GM13977 (cell line): ENCODE measurements around the gene PDP2.

ENCODE experiments used
- DNase-seq: peaks from one replicate; pipeline ENCODE4 v3.0.0; 2012; ENCODE audit warnings: low spot score
- in situ Hi-C: fragments of 300-500 bp; cut with MboI; formaldehyde crosslinking; loops from one replicate; pipeline ENCODE4 v1.12.0; 2022; ENCODE audit warnings: low sequenced_read_pairs, low pct_unique_long_range_greater_than_20kb, mixed read lengths, inconsistent platforms; ENCODE audit not compliant: unreplicated experiment
- TF ChIP-seq, protein P1 (sequence below): IDR thresholded peaks from 2 replicates; pipeline ENCODE4 v1.5.1; 2012; ENCODE audit warnings: mild to moderate bottlenecking, control low read depth; ENCODE audit not compliant: insufficient read depth; ENCODE audit errors: extremely low read depth, missing control alignments

The PDP2 gene, protein sequence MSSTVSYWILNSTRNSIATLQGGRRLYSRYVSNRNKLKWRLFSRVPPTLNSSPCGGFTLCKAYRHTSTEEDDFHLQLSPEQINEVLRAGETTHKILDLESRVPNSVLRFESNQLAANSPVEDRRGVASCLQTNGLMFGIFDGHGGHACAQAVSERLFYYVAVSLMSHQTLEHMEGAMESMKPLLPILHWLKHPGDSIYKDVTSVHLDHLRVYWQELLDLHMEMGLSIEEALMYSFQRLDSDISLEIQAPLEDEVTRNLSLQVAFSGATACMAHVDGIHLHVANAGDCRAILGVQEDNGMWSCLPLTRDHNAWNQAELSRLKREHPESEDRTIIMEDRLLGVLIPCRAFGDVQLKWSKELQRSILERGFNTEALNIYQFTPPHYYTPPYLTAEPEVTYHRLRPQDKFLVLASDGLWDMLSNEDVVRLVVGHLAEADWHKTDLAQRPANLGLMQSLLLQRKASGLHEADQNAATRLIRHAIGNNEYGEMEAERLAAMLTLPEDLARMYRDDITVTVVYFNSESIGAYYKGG

DNA sequence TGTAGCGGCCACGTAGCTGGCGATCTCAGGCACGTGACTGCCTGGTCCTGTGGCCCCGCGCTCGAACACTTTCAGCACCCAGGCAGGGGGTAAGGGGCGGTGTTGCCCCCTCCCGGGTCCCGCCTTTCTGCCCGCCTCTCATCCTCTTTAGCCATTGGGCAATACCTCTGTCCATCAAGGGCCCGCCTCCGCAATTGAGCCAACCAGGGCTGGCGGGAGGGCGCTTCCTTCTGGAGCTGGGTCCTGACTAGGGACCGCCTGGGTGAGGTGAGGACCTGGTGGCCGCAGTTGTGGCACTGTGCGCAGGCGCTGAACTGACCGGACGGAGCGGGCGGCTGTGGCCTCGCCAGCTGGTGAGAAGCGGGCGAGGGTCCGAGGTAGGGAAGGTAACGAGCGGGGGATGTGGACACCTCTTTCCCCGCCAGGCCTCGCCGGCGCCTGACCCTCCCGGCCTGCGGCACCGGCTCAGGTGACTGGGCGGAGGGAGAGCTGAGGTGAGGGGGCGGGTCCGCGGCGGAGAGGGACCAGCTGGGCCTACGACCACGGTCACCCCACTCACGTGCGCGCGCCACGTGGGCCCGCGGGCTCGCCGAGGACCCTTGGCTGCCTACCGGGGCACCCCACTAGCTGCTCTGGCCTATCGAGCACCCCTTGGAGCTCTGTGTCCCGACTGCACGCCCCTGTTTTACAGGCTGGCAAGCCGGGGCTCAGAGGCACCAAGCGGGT is at the start of gene PDP2:
Gene PDP2, plus strand, starts transcription at position 228 of the 726 bp plus-strand sequence. CDS start 3,770 bp downstream, outside the sequence.
- in situ Hi-C loops, result no loop called here
- DNase-seq, result peak; percentile 93
- TF ChIP-seq, protein P1, sequence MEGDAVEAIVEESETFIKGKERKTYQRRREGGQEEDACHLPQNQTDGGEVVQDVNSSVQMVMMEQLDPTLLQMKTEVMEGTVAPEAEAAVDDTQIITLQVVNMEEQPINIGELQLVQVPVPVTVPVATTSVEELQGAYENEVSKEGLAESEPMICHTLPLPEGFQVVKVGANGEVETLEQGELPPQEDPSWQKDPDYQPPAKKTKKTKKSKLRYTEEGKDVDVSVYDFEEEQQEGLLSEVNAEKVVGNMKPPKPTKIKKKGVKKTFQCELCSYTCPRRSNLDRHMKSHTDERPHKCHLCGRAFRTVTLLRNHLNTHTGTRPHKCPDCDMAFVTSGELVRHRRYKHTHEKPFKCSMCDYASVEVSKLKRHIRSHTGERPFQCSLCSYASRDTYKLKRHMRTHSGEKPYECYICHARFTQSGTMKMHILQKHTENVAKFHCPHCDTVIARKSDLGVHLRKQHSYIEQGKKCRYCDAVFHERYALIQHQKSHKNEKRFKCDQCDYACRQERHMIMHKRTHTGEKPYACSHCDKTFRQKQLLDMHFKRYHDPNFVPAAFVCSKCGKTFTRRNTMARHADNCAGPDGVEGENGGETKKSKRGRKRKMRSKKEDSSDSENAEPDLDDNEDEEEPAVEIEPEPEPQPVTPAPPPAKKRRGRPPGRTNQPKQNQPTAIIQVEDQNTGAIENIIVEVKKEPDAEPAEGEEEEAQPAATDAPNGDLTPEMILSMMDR, result no peak

DNA sequence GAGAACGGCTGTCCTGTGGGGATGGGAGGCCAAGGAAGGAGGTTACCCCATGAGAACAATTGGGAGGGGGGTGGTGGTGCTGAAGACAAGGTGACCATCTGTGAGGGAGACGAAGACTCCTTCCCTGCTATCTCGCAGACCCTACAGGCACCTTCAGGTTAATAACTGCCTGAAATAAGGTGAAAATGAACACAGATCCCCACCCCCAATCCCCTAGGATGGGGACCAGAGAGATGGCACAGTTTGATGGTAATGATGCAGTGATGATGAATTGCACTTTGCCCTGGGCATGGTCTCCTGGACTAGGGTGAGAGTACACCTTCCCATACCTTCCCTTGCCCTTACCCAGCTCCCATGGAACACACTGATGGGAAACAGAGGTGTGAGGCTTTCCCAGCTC is 48.1 kb upstream of the PDP2 start:
- no peak for DNase-seq
- in situ Hi-C loops, result no loop called here

DNA sequence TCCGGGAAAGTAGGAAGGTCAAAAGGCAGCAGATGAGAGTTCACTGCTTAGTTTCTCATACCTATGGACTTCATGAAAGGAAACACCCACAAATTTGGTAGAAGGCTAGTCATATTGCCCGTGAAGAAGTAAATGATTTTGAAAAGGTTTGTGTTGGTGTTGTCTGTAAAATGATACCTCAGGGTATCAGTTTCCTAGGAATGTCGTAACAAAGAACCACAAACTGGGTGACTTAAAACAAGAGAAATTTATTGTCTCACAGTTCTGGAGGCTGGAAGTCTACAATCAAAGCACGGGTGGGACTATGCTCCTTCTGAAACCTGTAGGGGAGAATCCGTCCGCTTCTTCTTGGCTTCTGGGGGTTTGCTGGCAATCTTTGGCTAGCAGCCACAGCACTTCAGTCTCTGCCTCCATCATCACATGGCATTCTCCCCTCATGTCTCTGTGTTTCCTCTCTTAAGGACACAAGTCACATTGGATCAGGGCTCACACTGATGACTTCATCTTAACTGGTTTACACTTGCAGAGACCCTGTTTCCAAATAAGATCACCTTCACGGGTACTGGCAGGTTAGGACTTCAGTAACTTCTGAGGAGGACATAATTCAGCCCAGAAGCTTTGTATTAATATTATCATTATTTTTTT is 47.5 kb upstream of the PDP2 start:
- TF ChIP-seq, protein P1, result no peak
- DNase-seq, result no peak
- in situ Hi-C loops, result no loop called here

More for the DNA sequence above, 48.1 kb upstream of the PDP2 start:
- TF ChIP-seq, protein P1, result no peak

DNA sequence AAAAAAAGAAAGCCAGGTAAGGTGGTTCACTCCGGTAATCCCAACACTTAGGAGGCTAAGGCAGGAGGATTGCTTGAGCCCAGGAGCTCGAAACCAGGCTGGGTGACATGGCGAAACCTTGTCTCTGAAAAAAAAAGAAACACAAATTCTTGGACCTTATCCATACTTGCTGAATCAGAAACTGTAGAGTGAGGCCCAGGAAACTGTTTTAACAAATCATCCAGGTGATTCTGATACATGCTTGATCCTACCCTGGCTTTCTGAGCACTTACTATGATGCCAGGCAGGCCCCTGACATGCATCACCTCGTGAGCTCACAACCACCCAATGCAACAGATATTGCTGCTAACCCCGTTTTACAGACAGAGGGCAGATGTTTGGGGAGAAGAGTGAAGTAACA is 45.6 kb upstream of the PDP2 start:
- in situ Hi-C loops, result no loop called here
- no peak for DNase-seq

DNA sequence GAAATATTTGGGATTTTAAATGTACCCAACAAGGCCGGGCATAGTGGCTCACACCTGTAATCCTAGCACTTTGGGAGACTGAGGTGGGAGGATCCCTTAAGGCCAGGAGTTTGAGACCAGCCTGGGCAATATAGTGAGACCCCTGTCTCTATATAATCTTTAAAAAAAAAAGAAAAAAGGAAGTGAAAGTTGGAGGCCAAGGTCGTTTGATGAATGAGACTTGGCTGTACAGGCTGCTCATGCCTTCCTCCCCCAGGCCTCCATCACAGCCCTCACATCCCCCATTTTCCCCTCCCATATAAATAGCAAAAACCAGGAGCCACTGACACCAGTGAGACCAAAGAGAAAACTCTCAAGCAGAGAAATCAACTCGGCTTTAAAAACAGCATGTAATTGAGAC is 39.4 kb upstream of the PDP2 start:
- TF ChIP-seq, protein P1, result no peak
- DNase-seq, result no peak
- in situ Hi-C loops, result no loop called here

More for the DNA sequence above, 45.6 kb upstream of the PDP2 start:
- TF ChIP-seq, protein P1, result no peak

DNA sequence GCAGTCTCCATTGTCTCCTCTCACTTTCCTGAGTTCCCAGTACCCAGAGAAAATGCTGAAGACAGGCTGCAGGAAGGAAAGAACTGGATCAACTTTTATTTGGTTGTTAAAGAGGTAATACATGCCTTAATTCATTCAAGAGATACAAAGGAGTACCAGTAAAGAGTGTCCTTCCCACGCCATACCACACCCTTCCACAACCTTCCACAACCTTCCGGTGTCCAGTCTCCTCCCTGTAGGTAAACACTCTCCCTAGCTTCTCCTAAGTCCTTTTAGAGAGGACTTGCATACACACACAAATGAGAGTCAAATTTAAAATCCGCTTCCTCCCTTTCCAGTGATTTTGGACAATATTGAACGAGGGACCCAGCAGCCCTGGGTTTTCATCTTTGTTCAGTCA is 38.9 kb upstream of the PDP2 start:
- in situ Hi-C loops, result no loop called here
- TF ChIP-seq, protein P1, result no peak
- no peak for DNase-seq
